NCI-H1417 (cell line): Measurements from ENCODE around the gene GPR84.

Experiments used
- DNase-seq, 3 experiments: peaks; one replicate each; lab custom pipeline; 2025; lab: John Stamatoyannopoulos, UW

GPR84 gene

GRCh38 chr12:54364413-54364812, at the start of gene GPR84:
GPR84 (minus strand) TSS chr12:54364486; CDS start chr12:54363851, 635 bp downstream.
- DNase-seq, result no peak

DNA sequence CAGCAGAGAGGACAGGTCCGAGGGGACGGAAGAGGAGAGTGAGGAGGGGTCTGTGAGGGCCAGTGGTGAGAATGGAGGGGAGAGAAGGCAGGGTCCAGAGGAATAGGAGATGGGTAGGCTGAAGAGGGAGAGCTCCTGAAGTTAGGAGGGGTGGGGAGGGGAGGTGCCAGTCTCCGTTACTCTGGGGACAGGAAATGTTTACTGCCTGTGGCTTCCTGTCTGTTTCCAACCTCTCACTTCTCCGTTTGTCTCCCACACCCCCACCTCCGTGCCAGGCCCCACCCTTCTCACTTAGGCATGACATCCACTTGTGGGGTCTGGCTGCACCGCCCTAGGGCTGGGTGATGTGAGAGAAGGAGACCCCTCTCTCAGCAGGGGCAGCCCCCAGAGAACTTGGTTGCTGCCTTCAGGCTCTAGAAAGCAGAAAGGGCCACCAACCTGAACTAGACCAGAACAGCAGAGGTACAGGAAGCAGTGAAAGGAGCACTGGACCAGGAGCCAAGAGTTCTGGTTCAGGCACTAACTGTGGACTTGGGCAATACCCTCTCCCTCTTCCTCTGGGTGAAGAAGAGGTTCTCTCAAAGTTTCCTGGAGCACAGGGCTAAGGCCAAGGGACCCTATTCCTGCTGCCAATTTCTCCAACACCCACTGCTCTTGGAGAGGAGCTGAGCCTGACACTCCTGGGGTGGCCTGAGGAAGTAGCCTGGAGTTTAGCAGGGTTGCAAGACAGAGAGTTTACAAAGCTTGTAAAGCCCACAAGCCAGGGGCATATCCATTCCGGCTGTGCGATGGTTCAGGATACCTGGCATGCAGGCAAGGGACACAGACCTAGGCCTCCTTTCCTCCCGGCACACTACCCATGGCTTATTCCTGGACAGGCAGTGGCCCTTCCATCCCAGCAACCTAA, 49.3 kb upstream of the GPR84 start:
- DNase-seq, result no peak

- no peak for DNase-seq
These were observed 48.5 kb upstream of the GPR84 start for GRCh38 chr12:54412786-54413185.

DNA sequence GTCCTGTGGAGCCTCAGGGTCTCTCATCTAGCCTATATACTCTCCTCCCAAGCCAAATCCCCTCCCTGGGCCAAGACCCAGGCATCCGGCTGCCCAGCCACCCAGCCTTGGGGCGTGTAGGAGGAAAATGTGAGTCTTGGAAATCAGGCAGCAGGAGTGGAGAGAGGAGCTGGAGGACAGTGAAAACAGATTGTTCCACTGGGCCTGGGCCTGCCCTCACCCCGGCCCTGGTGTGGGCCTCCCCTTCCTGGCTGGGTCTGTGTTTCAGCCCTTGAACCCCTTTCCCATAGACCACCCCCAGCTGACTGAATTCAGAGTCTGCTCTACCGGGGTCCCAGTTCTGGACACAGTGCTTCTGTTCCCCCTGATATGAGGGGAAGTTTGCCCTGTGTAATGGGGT, 48.1 kb upstream of the GPR84 start:
- no peak for DNase-seq

DNA sequence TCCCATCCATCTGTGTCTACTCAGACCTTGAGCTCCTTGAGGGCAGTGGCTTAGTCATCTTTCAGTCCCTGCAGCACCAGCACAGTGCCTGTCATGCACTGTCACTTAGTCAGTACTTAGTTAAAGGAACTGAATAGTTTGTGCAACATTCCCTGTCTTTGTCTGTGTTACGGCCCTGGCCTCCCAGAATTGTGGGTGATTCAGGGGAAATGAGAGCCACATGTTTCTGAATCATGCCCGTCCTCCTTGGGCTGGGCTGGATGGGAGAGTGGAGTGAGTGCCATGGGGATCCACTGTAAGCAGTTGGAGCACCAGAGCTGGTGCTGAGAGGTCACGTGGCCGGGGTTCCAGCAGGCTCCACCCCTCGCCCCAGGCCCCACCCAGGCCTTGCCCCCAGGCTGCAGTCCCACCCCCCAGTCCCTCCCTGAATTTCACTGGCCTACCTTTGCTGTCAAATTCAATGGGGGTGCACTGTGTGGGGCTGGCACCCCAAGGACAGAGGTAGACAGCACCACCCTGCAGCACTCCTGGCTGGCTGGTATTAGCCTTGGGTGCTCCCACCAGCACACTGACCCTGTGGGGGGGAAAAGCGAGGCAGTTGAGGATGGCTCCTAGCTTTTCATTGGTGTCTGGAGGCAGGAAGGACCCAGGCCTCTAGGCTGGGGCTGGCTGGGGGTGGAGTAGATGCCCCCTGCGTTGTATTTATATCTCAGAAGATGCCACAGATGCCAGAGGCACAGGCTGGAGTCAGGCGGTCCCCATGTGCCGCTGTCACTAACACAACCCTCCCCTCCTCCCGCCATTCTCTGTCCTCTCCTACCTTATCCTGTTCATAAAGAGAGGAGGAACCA, 47.3 kb upstream of the GPR84 start:
- no peak for DNase-seq

GRCh38 chr12:54409267-54409666, 45.0 kb upstream of the GPR84 start:
- no peak for DNase-seq

DNA sequence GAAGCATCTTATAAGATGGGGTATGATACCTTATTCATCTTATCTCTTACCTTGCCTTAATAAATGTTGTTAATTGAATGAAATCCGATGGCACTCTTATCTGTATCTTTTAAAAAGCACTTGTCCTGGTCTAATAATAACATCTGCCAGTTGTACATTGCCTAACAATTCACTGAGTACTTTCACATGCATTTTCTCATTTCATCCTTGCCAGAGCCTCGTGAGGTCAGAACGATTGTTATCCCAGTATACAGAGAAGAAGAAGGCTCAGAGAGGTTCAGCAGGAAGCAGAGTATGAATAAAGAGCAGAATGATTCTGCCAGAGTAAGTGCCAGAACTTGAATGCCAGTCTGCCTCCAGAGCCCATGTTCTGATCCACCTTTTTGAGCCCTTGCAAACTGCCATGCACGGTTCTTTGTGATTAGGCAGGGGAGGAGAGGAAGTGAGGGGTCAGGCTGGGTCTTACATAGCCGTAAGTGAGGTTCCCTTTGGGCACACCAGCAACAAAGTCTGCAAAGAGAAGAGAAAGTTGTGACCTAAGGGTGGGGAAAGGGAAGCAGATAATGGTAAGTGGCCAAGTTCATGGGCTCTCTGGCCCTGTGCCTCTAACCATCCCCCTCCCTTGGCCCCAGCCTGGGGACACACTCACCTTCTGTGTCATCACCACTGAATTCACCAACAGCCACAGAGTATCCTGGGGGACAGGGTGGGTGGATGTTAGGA, 43.1 kb upstream of the GPR84 start:
- DNase-seq, result no peak

- DNase-seq, result no peak
These were observed 41.3 kb upstream of the GPR84 start for GRCh38 chr12:54405573-54405972.

GRCh38 chr12:54405106-54405505, 40.8 kb upstream of the GPR84 start:
- no peak for DNase-seq

GRCh38 chr12:54404061-54405004, 40.0 kb upstream of the GPR84 start:
- DNase-seq, result peak; percentile 26 to 71 (median 65)

DNA sequence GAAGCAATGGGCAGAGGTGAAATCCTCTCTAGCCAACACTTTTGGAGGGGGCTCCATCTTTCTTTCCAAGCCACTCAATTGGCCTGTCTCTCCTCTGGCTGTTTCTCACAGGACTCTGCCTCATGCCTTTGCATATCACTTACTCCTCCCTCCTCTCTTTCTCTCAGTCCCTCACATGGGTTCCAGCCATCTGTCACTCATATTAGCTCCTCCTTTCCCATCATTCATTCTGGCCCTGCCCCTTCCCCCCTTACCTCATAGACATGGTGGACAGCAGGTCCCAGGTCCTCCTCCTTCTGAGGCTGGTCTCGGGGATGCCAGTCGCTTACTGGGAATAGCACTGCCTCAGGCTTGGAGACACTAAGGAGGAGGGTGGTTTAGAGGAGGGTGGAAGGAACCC, 36.8 kb upstream of the GPR84 start:
- no peak for DNase-seq

GRCh38 chr12:54398995-54399793, 34.9 kb upstream of the GPR84 start:
- DNase-seq, result peak; percentile 80 to 91 (median 87)

- no peak for DNase-seq
These were observed 33.9 kb upstream of the GPR84 start for GRCh38 chr12:54398218-54398617.

GRCh38 chr12:54397157-54397556, 32.9 kb upstream of the GPR84 start:
- no peak for DNase-seq

- DNase-seq, result no peak
These were observed 31.3 kb upstream of the GPR84 start for GRCh38 chr12:54395545-54395944.

- no peak for DNase-seq
These were observed 30.7 kb upstream of the GPR84 start for GRCh38 chr12:54394986-54395385.

GRCh38 chr12:54394281-54394719, 30.0 kb upstream of the GPR84 start:
- DNase-seq, result peak; percentile 68 to 89 (median 81)

GRCh38 chr12:54393743-54394142, 29.5 kb upstream of the GPR84 start:
- no peak for DNase-seq

DNA sequence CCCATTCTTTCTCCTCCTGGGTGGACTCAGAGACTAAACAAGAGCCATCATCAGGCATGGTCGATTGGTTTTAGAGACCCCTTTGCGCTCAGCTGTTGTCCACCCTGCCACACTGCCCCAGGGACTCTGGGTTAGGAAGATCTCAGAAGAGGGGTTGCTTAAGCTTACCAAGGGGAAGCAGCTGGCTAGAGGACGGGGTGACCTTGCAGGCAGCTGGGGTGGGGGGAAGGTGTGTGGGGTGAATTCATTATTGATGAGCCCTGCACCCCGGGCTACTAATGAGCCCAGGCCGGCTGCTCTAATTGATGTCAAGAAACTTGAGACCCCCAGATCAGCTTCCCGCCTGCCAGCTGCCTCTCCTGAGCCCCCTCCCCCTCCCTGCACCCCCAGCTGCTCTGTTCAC, 28.9 kb upstream of the GPR84 start:
- peak in 1 of 3 experiments; percentile 33 for DNase-seq
